ENCODE results near the gene FGF14.

FGF14 gene

DNA sequence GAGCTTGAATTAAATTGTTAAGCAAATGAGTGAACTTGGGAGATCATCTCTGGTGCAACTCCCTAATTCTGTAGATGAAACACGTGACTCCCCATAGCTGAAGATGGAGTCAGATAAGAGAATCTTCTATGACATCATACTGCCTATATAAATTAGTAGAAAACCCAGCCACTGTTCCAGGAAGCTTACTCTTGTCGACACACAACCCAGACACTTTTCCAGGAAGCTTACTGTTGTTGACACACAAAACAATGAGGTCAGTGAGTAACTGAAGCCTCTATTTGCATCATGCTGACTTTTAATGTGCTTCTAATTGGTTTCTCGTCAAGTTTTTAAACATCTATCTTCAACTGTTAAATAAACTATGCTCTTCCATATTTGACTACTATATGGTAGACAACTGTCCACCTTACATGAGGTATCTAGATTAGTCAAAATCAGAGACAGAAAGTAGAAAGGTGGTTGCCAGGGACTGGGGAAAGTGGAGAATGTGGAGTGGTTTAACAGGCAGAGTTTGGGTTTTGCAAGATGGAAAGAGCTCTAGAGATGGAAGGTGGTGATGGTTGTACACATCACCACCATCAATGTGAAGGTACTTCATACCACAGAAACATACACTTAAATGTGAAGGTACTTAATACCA, 168.2 kb downstream of the FGF14 start:
- Histone ChIP-seq H3K9ac (ENCODE audit: low read length) (no peak overlapping the region), H4K8ac (ENCODE audit: low read depth, low read length) (no peak overlapping the region), H3K27ac (ENCODE audit: low read depth, low read length) (no peak overlapping the region), H3K79me2 (ENCODE audit: control insufficient read depth, insufficient read depth, low read length) (no peaks in the 10 kb centered on the region), H2BK120ac (ENCODE audit: low read depth, low read length) (no peak overlapping the region), H3K4ac (ENCODE audit: low read depth, low read length) (no peak overlapping the region), H3K23ac (ENCODE audit: low read length) (no peak overlapping the region), H2AK5ac (ENCODE audit: low read length) (no peak overlapping the region), H3K4me3 (ENCODE audit: low read length) (no peak overlapping the region), H4K5ac (ENCODE audit: low read length) (no peak overlapping the region), H3K27me3 (ENCODE audit: insufficient read depth, low read length, poor library complexity) (no peaks in the 10 kb centered on the region), H3K56ac (ENCODE audit: low read length) (no peak overlapping the region), H3K36me3 (ENCODE audit: control insufficient read depth, insufficient read depth, low read length) (no peaks in the 10 kb centered on the region), H2BK15ac (replicated peaks; ENCODE audit: low read depth) (no peak overlapping the region), H3K18ac (ENCODE audit: low read length) (no peak overlapping the region), H2BK5ac (ENCODE audit: low read length) (no peak overlapping the region), H3K79me1 (ENCODE audit: low read length) (no peaks in the 10 kb centered on the region), H3K4me1 (ENCODE audit: control insufficient read depth, low read depth, low read length) (no peaks in the 10 kb centered on the region), H3K4me2 (ENCODE audit: low read length) (no peak overlapping the region)
- WGBS (ENCODE audit: extremely low coverage, insufficient coverage, low lambda C conversion rate): no CpG with 5 or more reads among the region's 3 CpGs
- no peak for DNase-seq

DNA sequence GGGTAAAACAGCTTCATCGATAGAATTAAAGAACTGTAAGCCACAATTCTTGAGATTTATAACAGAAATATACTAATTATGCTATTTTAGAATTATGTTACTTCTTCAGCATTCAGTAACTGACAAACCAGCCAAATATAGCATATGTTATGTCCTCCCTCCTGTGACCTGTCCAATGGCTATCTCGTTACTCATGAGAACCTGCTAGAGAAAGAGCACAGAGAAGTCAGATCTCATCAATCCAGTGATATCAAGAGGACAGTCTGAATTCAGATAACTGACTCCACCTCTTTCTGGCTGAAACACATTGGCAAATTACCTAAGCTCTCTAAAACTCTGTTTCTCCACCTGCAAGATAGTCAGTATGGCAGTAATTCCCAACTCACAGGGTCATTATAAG, 170.4 kb downstream of the FGF14 start:
- Histone ChIP-seq H3K79me1 (ENCODE audit: low read length) (no peaks in the 10 kb centered on the region), H3K79me2 (ENCODE audit: control insufficient read depth, insufficient read depth, low read length) (no peaks in the 10 kb centered on the region), H3K23ac (ENCODE audit: low read length) (no peak overlapping the region), H2AK5ac (ENCODE audit: low read length) (no peak overlapping the region), H4K8ac (ENCODE audit: low read depth, low read length) (no peak overlapping the region), H3K4me2 (ENCODE audit: low read length) (no peak overlapping the region), H3K27ac (ENCODE audit: low read depth, low read length) (no peak overlapping the region), H3K4me3 (ENCODE audit: low read length) (no peak overlapping the region), H3K56ac (ENCODE audit: low read length) (no peak overlapping the region), H3K27me3 (ENCODE audit: insufficient read depth, low read length, poor library complexity) (no peaks in the 10 kb centered on the region), H2BK5ac (ENCODE audit: low read length) (no peak overlapping the region), H3K4ac (ENCODE audit: low read depth, low read length) (no peak overlapping the region), H3K18ac (ENCODE audit: low read length) (no peak overlapping the region), H4K5ac (ENCODE audit: low read length) (no peak overlapping the region), H3K36me3 (ENCODE audit: control insufficient read depth, insufficient read depth, low read length) (no peaks in the 10 kb centered on the region), H2BK120ac (ENCODE audit: low read depth, low read length) (no peak overlapping the region), H3K4me1 (ENCODE audit: control insufficient read depth, low read depth, low read length) (no peaks in the 10 kb centered on the region), H3K9ac (ENCODE audit: low read length) (no peak overlapping the region), H2BK15ac (replicated peaks; ENCODE audit: low read depth) (no peak overlapping the region)
- DNase-seq: no peak
- no CpG with 5 or more reads among the region's 2 CpGs for WGBS (ENCODE audit: extremely low coverage, insufficient coverage, low lambda C conversion rate)

DNA sequence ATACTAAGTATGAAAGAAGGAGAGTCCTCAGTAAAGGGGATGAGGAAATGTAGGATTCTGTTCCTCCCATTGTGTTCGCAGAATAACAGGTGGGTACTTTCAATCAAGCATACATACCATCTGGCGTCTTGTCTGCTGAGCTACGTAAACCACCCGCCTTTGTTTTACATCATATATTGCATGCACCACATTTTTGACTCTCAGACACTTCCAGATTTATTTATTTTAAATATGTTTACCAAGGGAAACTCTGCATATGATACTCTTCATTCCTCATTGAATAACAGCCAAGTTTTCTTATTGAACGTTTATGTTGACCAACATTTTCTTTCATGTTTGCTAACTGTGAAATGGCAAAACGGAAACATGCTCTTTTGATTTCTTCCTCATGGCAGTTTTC, 174.1 kb downstream of the FGF14 start:
- no peaks in the 10 kb centered on the region for H3K36me3 ChIP-seq (ENCODE audit: control insufficient read depth, insufficient read depth, low read length)
- H3K27ac ChIP-seq (ENCODE audit: low read depth, low read length): no peak overlapping the region
- H3K4me1 ChIP-seq (ENCODE audit: control insufficient read depth, low read depth, low read length): no peaks in the 10 kb centered on the region
- no peak overlapping the region for H2BK15ac ChIP-seq (replicated peaks; ENCODE audit: low read depth)
- no peak overlapping the region for H3K4me3 ChIP-seq (ENCODE audit: low read length)
- H2BK5ac ChIP-seq (ENCODE audit: low read length): no peak overlapping the region
- no peak overlapping the region for H3K56ac ChIP-seq (ENCODE audit: low read length)
- no peak overlapping the region for H4K5ac ChIP-seq (ENCODE audit: low read length)
- no CpG with 5 or more reads among the region's 6 CpGs for WGBS (ENCODE audit: extremely low coverage, insufficient coverage, low lambda C conversion rate)
- no peak overlapping the region for H3K23ac ChIP-seq (ENCODE audit: low read length)
- no peak overlapping the region for H2AK5ac ChIP-seq (ENCODE audit: low read length)
- no peak overlapping the region for H3K9ac ChIP-seq (ENCODE audit: low read length)
- no peak overlapping the region for H3K4me2 ChIP-seq (ENCODE audit: low read length)
- H3K79me1 ChIP-seq (ENCODE audit: low read length): no peaks in the 10 kb centered on the region
- H3K4ac ChIP-seq (ENCODE audit: low read depth, low read length): no peak overlapping the region
- no peak overlapping the region for H4K8ac ChIP-seq (ENCODE audit: low read depth, low read length)
- H3K18ac ChIP-seq (ENCODE audit: low read length): no peak overlapping the region
- H3K27me3 ChIP-seq (ENCODE audit: insufficient read depth, low read length, poor library complexity): no peaks in the 10 kb centered on the region
- DNase-seq: no peak
- no peaks in the 10 kb centered on the region for H3K79me2 ChIP-seq (ENCODE audit: control insufficient read depth, insufficient read depth, low read length)
- no peak overlapping the region for H2BK120ac ChIP-seq (ENCODE audit: low read depth, low read length)

DNA sequence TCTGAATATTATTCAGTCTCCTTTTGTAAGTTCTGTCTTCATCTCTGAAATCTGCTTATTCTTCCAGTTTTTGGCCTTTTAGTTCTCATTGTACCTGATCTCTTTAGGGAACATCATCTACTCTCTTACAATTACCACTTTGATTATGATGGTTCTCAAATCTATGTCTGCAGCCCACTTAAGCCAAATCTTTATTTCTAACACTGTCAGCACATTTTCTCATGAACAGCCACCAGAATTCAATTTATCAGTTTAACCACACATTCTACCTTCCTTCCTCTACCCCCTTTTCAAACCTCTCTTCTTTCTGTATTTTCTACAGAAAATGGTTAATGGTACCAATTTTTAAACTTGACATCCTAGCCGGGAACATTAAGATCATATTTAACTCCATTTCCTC, 175.3 kb downstream of the FGF14 start:
- H4K8ac ChIP-seq (ENCODE audit: low read depth, low read length): no peak overlapping the region
- H3K4me1 ChIP-seq (ENCODE audit: control insufficient read depth, low read depth, low read length): no peaks in the 10 kb centered on the region
- H3K4ac ChIP-seq (ENCODE audit: low read depth, low read length): no peak overlapping the region
- H3K27ac ChIP-seq (ENCODE audit: low read depth, low read length): no peak overlapping the region
- no peaks in the 10 kb centered on the region for H3K27me3 ChIP-seq (ENCODE audit: insufficient read depth, low read length, poor library complexity)
- H3K9ac ChIP-seq (ENCODE audit: low read length): no peak overlapping the region
- H2AK5ac ChIP-seq (ENCODE audit: low read length): no peak overlapping the region
- no peak overlapping the region for H3K4me2 ChIP-seq (ENCODE audit: low read length)
- H3K79me2 ChIP-seq (ENCODE audit: control insufficient read depth, insufficient read depth, low read length): no peaks in the 10 kb centered on the region
- H2BK5ac ChIP-seq (ENCODE audit: low read length): no peak overlapping the region
- no peak overlapping the region for H3K18ac ChIP-seq (ENCODE audit: low read length)
- H4K5ac ChIP-seq (ENCODE audit: low read length): no peak overlapping the region
- no peak for DNase-seq
- H2BK120ac ChIP-seq (ENCODE audit: low read depth, low read length): no peak overlapping the region
- no peak overlapping the region for H3K4me3 ChIP-seq (ENCODE audit: low read length)
- H3K36me3 ChIP-seq (ENCODE audit: control insufficient read depth, insufficient read depth, low read length): no peaks in the 10 kb centered on the region
- H3K56ac ChIP-seq (ENCODE audit: low read length): no peak overlapping the region
- no peak overlapping the region for H3K23ac ChIP-seq (ENCODE audit: low read length)
- whole genome bisulfite sequencing (ENCODE audit: extremely low coverage, insufficient coverage, low lambda C conversion rate): no CpG with 5 or more reads among the region's 1 CpG
- H3K79me1 ChIP-seq (ENCODE audit: low read length): no peaks in the 10 kb centered on the region
- H2BK15ac ChIP-seq (replicated peaks; ENCODE audit: low read depth): no peak overlapping the region

DNA sequence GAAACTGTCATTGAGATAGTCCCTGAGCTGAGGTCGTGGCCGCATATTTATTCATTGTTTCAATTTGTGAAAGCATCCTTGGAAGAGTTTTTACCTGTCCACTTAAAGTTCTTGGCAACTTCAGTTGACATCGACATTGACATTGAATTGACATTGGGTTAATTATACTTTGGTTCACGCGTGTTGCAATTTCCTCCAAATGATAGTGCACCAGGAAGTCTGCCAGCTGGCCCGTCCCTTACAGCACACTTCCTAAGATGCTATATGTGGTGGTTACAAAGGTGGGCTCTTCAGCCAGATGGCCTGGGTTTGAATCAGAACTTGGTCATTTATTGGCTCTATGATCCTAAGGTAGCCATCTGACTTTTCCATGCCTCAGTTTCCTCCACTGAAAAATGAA, 176.0 kb downstream of the FGF14 start:
- Histone ChIP-seq H3K27ac (ENCODE audit: low read depth, low read length) (no peak overlapping the region), H3K23ac (ENCODE audit: low read length) (no peak overlapping the region), H3K18ac (ENCODE audit: low read length) (no peak overlapping the region), H3K4ac (ENCODE audit: low read depth, low read length) (no peak overlapping the region), H3K79me1 (ENCODE audit: low read length) (no peaks in the 10 kb centered on the region), H2BK15ac (replicated peaks; ENCODE audit: low read depth) (no peak overlapping the region), H3K9ac (ENCODE audit: low read length) (no peak overlapping the region), H3K27me3 (ENCODE audit: insufficient read depth, low read length, poor library complexity) (no peaks in the 10 kb centered on the region), H4K8ac (ENCODE audit: low read depth, low read length) (no peak overlapping the region), H3K4me1 (ENCODE audit: control insufficient read depth, low read depth, low read length) (no peaks in the 10 kb centered on the region), H2BK5ac (ENCODE audit: low read length) (no peak overlapping the region), H3K56ac (ENCODE audit: low read length) (no peak overlapping the region), H4K5ac (ENCODE audit: low read length) (no peak overlapping the region), H2AK5ac (ENCODE audit: low read length) (no peak overlapping the region), H3K36me3 (ENCODE audit: control insufficient read depth, insufficient read depth, low read length) (no peaks in the 10 kb centered on the region), H3K79me2 (ENCODE audit: control insufficient read depth, insufficient read depth, low read length) (no peaks in the 10 kb centered on the region), H3K4me2 (ENCODE audit: low read length) (no peak overlapping the region), H2BK120ac (ENCODE audit: low read depth, low read length) (no peak overlapping the region), H3K4me3 (ENCODE audit: low read length) (no peak overlapping the region)
- no peak for DNase-seq
- no CpG with 5 or more reads among the region's 6 CpGs for WGBS (ENCODE audit: extremely low coverage, insufficient coverage, low lambda C conversion rate)

DNA sequence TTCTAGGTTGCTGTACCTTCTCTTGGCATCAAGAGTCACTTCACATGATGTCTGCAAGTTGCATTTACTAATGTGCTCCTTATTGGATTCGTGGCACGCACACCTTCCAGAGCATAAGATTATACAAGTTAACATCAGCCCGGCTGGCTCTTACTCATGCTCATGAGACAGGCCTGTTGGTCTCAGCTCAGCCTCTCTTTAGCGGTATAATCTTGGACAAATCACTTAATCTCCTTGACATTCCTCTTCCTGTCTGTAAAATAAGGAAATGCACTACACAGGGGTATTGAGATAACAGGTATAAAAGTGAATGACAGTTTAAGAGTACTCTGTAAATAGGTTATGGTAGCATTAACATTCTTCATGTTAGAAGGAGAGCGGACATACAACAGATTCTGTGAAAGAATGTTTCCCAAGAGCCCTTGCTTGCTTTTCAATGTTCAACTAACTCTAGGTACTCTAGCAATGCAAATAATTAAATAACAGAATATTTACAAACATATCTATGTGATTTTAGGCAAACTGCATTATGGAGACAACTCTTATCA, 181.1 kb downstream of the FGF14 start:
- Histone ChIP-seq H3K4me3 (ENCODE audit: low read length) (no peak overlapping the region), H3K79me1 (ENCODE audit: low read length) (no peaks in the 10 kb centered on the region), H2BK5ac (ENCODE audit: low read length) (no peak overlapping the region), H3K9ac (ENCODE audit: low read length) (no peak overlapping the region), H3K23ac (ENCODE audit: low read length) (no peak overlapping the region), H3K56ac (ENCODE audit: low read length) (no peak overlapping the region), H4K5ac (ENCODE audit: low read length) (no peak overlapping the region), H2BK120ac (ENCODE audit: low read depth, low read length) (no peak overlapping the region), H3K4me2 (ENCODE audit: low read length) (no peak overlapping the region), H3K27ac (ENCODE audit: low read depth, low read length) (no peak overlapping the region), H3K36me3 (ENCODE audit: control insufficient read depth, insufficient read depth, low read length) (no peaks in the 10 kb centered on the region), H3K18ac (ENCODE audit: low read length) (no peak overlapping the region), H3K4me1 (ENCODE audit: control insufficient read depth, low read depth, low read length) (no peaks in the 10 kb centered on the region), H3K79me2 (ENCODE audit: control insufficient read depth, insufficient read depth, low read length) (no peaks in the 10 kb centered on the region), H2BK15ac (replicated peaks; ENCODE audit: low read depth) (no peak overlapping the region), H3K4ac (ENCODE audit: low read depth, low read length) (no peak overlapping the region), H3K27me3 (ENCODE audit: insufficient read depth, low read length, poor library complexity) (no peaks in the 10 kb centered on the region), H2AK5ac (ENCODE audit: low read length) (no peak overlapping the region), H4K8ac (ENCODE audit: low read depth, low read length) (no peak overlapping the region)
- DNase-seq: no peak
- no CpG with 5 or more reads among the region's 5 CpGs for WGBS (ENCODE audit: extremely low coverage, insufficient coverage, low lambda C conversion rate)
